ENCODE results near the gene ARHGEF1.

ARHGEF1 gene

DNA sequence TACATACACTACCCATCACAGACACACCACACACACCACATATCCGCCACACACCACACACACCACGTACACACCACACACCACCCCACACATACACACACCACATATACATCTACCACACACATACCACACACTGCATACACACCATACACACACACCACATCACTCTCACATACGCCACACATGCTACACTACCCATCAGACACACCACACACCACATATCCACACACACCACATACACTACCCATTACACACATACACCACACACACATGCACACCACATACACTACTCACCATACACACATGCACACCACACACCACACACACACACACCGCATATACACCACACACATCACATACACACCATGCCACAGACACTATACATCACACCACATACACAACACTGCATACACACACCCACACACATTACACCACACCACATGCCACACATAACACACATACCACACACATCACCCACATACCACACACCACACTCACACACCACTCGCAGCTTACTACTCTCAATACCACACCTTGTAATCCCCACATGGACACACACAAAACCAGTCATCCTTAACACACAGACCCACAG, 35.8 kb downstream of the ARHGEF1 start:
- no peak for DNase-seq (ENCODE audit: low spot score)

- DNase-seq (ENCODE audit: low spot score): no peak
Observed at GRCh38 chr19:41919948-41920712, 37.1 kb downstream of the ARHGEF1 start.

GRCh38 chr19:41920882-41921576, 38.0 kb downstream of the ARHGEF1 start:
- DNase-seq (ENCODE audit: low spot score): no peak

- no peak for DNase-seq (ENCODE audit: low spot score)
Observed at GRCh38 chr19:41921577-41922576, 38.9 kb downstream of the ARHGEF1 start.

- no peak for DNase-seq (ENCODE audit: low spot score)
Observed at GRCh38 chr19:41922585-41922984, 39.6 kb downstream of the ARHGEF1 start.

- no peak for DNase-seq (ENCODE audit: low spot score)
Observed at GRCh38 chr19:41923045-41923788, 40.2 kb downstream of the ARHGEF1 start.

DNA sequence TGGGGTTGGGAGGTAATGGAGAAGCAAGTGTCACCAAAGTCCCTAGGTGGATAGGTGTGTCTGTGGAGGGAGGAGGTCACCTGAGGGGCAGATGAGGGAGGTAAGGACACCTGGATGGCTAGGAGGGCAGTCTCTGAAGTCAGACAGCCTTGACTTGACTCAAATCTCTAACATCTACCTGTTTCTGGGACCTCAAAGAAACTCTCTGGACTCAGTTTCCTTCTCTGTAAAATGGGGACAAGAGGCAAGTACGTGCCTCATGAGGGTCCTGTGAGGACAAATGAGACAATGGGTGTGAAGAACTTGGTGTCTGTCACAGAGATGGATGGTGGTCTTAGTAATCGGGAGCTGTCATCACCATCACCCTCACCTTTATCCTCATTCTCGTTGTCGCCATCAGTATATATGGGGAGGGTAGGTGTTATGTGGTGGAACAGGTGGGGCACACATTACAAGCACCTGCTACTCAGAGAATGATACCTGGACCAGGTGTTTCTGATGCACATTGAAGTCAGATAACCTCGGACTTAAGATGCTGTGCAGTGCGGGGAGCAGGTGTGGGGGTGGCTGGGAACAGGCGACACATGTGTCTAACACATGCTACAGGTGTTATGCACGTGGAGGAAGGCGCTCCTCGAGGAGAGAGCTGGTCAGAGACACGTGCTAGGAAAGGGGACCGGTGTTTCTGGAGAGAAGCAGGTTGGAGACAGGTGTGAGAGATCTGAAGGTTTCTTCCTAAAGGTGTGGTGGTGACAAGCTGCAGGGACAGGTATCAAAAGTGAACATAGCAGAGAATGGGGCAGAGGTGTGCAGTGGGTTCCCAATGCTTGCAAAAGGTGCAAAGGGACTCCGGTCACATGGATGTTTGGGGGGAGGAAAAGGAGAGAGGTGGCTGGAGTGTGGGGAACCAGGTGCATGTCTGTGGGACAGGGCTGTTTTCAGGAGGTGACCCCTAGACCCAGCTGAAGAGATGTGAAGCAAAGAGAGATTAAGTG, 41.5 kb downstream of the ARHGEF1 start:
- DNase-seq (ENCODE audit: low spot score): no peak

GRCh38 chr19:41925208-41926003, 42.4 kb downstream of the ARHGEF1 start:
- no peak for DNase-seq (ENCODE audit: low spot score)

DNA sequence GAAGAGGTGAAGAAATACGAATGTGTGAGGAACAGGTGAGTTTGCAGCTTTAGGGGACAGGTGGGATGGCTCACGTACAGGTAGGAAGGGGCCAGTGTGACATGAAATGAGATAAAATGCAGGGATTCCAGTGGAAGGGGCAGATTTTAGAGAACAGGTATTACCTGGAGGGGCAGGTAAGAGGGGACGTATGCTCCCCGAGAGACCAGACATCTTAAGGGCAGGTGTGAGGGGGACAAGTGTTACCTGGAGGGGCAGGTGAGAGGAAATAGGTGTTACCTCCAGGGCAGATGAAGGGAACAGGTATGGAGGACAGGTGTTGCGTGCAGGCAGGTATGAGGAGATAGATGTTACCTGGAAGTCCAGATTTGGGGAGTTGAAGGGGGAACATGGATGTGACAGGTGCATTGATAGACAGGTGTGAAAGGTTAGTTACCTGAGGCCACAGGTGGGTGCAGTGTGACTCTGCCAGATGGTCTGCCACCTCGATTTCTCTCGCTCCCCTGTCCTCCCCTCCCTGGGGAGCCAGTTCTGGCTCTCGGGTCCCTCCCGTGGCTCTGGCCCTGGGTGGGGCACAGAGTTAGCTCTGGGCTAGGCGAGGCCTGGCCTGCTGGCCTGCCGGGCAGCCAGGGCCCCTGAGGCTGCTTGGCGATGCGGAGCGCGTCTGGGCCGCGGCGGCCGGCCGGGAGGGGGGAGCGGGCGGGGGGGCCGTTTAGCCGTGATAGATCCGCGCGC, 43.2 kb downstream of the ARHGEF1 start:
- no peak for DNase-seq (ENCODE audit: low spot score)

GRCh38 chr19:41926763-41927496, 43.9 kb downstream of the ARHGEF1 start:
- DNase-seq (ENCODE audit: low spot score): no peak

DNA sequence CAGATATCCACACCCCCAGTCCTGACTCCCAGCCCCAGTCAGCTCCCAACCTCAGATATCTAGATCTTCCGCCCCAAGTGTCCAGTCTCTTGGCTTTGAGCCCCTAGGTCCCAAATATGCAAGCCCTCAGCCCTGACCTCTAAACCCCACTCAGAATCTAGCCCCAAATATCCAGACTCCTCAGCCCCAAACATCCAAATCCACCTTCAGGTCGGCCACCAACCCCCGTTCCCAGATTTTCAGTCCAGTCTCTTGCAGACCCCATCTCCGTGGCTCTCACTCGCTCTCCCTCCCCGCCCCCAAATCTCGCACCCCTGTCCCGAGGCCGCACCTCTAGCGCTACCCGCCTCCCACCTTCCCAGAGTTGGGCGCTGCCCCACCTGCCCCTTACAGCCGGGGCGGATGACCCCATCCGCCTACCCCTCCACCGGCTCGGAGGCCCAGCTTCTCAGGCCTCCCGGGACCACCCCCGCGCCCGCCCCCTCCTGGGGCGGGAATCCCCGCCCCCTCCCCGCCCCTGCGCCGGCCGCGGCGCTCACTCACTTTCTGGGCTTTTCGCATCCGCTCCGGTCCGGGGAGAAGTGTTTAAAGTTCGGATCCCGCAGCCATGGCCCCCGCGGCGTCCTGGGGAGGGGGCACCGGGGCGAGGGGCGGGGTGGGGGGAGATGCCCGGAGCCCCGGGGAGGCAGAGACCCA, 44.7 kb downstream of the ARHGEF1 start:
- DNase-seq (ENCODE audit: low spot score): peak; percentile 78

- peak; percentile 77 for DNase-seq (ENCODE audit: low spot score)
Observed at GRCh38 chr19:41928221-41928683, 45.3 kb downstream of the ARHGEF1 start, which contains the start of gene ERFL. Gene ERFL, minus strand, starts transcription at chr19:41928449. Its CDS starts 15,530 bp downstream, at chr19:41912919.

DNA sequence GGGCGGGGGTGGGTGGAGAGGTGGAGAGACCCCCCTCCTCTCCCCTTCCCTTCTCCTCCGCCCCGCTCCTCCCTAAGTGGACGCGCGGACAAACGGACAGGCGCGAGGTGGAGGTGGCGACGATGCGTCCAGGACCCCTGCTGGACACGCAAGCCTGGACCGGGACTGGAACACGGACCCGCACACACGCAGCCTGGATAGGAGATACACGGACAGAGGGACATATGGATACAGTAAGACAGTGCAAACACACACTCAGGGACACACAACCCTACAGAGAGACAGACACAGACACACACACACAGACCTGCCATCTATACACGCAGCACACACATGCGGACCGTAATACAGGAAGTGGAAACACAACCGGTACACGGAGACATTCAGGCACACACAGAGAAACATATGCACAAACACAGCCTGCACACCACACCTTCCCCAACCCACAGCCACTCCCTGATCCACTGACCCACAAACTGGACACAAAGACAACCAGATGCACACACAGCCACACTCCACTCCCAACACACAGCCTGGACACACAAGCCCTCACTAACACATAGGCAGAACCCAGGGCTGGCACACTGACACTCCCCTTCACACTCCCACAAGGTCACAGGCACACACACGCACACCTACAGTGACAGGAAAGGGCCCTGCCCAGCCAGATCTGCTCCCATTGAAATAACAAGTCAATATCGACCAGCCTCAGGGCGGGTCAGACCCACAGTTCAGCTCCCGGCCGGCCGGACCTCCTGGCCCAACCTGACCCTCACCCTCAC, 46.0 kb downstream of the ARHGEF1 start:
- peak; percentile 73 for DNase-seq (ENCODE audit: low spot score)

DNA sequence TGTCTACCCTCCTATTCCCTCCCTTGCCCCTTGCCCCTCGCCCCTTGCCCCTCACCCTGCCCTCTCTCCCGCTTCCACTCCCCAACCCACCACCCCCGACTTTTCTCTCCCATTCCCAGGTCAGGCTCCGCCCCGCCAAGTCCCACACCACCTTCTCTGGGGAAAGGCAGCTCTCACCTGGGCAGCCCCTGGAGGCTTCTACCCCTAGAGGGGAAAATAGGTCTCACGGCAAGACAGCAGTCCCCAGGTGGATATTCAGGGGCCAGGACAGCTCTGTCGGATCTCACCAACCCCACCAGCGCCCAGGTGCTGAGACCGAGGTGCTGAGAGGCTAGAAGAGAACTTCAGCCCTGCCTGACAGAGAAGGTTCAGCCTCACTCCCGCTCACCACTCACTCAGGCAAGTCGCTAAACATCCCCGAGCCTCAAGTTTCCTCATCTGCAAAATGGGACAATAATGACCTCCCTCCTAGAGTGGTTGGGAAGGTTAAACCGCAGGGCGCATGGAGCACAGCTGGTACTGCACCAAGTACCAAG, 46.6 kb downstream of the ARHGEF1 start:
- DNase-seq (ENCODE audit: low spot score): no peak

GRCh38 chr19:41930322-41930722, 47.3 kb downstream of the ARHGEF1 start:
- no peak for DNase-seq (ENCODE audit: low spot score)

Measured in HuH-7.5 (cell line).